HL-60 (cell line): ENCODE data around the gene OIP5.

Experiments
- DNase-seq, 2 experiments: peaks; one replicate each; pipeline ENCODE4 v3.0.0-alpha.2; 2010 to 2020; ENCODE audit warnings: low read depth in 1 of 2, low spot score in 1 of 2
- H3K27ac ChIP-seq: fragments of 250-450 bp; sonication (Bioruptor Pico); replicated peaks from 2 replicates; pipeline ENCODE4 v1.5.1; 2020; ENCODE audit warnings: mild to moderate bottlenecking, moderate library complexity
- H3K27me3 ChIP-seq: fragments of 250-450 bp; sonication (Bioruptor Pico); 2 replicates; pipeline ENCODE4 v1.5.1; 2021; ENCODE audit warnings: mild to moderate bottlenecking, moderate library complexity; ENCODE audit not compliant: insufficient read depth, poor library complexity, severe bottlenecking
- H3K4me3 ChIP-seq: replicated peaks from 2 replicates; pipeline ENCODE4 v1.5.1; 2011; ENCODE audit warnings: mild to moderate bottlenecking, control low read depth, low read length; ENCODE audit not compliant: insufficient read depth
- GABPA ChIP-seq: IDR thresholded peaks from 2 replicates; pipeline ENCODE4 v1.6.1; 2012; ENCODE audit warnings: low read depth
- POLR2AphosphoS5 ChIP-seq: IDR thresholded peaks from 2 replicates; pipeline ENCODE4 v1.6.1; 2012; ENCODE audit warnings: low read depth
- SPI1 ChIP-seq: IDR thresholded peaks from 2 replicates; pipeline ENCODE4 v1.6.1; 2012; ENCODE audit warnings: low read depth, mild to moderate bottlenecking, borderline replicate concordance
- TF ChIP-seq, protein P1 (sequence below): IDR thresholded peaks from 2 replicates; pipeline ENCODE4 v1.6.1; 2012; ENCODE audit warnings: low read depth; ENCODE audit not compliant: insufficient replicate concordance
- TF ChIP-seq, protein P2 (sequence below): IDR thresholded peaks from one replicate; pipeline ENCODE4 v1.5.1; 2011; ENCODE audit warnings: low read length, control low read depth, inconsistent platforms; ENCODE audit not compliant: insufficient read depth

The OIP5 gene

DNA sequence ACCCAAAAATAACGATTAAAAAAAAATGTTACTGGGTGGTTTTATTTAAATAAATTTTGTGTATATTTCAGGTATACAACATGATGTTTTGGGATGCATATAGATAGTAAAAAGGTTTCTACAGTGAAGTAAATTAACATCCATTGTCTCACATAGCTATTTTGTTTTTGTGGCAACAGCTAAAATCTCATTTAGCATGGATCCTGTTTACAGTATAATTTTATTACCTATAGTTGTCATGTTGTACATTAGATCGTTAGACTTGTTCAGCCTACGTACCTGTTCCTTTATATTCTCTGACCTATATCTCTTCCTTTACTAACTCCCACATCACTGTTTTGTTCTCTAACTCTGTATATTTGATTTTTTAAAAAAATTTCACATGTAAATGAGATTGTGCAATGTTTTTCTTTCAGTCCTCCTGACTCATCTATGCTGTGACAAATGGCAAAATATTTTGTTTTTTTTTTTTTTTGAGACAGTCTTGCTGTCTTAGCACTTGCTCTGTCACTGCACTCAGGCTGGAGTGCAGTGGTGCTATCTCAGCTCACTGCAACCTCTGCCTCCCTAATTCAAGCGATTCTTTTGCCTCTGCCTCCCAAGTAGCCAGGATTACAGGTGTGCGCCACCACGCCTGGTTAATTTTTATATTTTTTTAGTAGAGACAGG lies 45.6 kb downstream of the OIP5 start:
- Histone ChIP-seq H3K27me3 (no peaks in the 10 kb centered on the region), H3K27ac (peak overlapping the region; percentile 3; the same call in 1 of the 2 replicates), H3K4me3 (peak overlapping the region; percentile 72)
- no peak for TF ChIP-seq GABPA
- TF ChIP-seq, protein P1, sequence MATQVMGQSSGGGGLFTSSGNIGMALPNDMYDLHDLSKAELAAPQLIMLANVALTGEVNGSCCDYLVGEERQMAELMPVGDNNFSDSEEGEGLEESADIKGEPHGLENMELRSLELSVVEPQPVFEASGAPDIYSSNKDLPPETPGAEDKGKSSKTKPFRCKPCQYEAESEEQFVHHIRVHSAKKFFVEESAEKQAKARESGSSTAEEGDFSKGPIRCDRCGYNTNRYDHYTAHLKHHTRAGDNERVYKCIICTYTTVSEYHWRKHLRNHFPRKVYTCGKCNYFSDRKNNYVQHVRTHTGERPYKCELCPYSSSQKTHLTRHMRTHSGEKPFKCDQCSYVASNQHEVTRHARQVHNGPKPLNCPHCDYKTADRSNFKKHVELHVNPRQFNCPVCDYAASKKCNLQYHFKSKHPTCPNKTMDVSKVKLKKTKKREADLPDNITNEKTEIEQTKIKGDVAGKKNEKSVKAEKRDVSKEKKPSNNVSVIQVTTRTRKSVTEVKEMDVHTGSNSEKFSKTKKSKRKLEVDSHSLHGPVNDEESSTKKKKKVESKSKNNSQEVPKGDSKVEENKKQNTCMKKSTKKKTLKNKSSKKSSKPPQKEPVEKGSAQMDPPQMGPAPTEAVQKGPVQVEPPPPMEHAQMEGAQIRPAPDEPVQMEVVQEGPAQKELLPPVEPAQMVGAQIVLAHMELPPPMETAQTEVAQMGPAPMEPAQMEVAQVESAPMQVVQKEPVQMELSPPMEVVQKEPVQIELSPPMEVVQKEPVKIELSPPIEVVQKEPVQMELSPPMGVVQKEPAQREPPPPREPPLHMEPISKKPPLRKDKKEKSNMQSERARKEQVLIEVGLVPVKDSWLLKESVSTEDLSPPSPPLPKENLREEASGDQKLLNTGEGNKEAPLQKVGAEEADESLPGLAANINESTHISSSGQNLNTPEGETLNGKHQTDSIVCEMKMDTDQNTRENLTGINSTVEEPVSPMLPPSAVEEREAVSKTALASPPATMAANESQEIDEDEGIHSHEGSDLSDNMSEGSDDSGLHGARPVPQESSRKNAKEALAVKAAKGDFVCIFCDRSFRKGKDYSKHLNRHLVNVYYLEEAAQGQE: no peak
- no peak for TF ChIP-seq SPI1
- no peak for TF ChIP-seq POLR2AphosphoS5
- TF ChIP-seq, protein P2, sequence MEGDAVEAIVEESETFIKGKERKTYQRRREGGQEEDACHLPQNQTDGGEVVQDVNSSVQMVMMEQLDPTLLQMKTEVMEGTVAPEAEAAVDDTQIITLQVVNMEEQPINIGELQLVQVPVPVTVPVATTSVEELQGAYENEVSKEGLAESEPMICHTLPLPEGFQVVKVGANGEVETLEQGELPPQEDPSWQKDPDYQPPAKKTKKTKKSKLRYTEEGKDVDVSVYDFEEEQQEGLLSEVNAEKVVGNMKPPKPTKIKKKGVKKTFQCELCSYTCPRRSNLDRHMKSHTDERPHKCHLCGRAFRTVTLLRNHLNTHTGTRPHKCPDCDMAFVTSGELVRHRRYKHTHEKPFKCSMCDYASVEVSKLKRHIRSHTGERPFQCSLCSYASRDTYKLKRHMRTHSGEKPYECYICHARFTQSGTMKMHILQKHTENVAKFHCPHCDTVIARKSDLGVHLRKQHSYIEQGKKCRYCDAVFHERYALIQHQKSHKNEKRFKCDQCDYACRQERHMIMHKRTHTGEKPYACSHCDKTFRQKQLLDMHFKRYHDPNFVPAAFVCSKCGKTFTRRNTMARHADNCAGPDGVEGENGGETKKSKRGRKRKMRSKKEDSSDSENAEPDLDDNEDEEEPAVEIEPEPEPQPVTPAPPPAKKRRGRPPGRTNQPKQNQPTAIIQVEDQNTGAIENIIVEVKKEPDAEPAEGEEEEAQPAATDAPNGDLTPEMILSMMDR: no peak
- peak in 1 of 2 experiments; percentile 65 for DNase-seq

GRCh38 chr15:41285285-41285684 lies 47.1 kb downstream of the OIP5 start:
- no peak for DNase-seq
- peak overlapping the region; percentile 72 for H3K4me3 ChIP-seq
- peak overlapping the region; percentile 95 for H3K27ac ChIP-seq
- no peaks in the 10 kb centered on the region for H3K27me3 ChIP-seq
- no peak for TF ChIP-seq SPI1
- TF ChIP-seq, protein P2: no peak
- TF ChIP-seq, protein P1: no peak
- no peak for TF ChIP-seq POLR2AphosphoS5
- TF ChIP-seq GABPA: no peak

DNA sequence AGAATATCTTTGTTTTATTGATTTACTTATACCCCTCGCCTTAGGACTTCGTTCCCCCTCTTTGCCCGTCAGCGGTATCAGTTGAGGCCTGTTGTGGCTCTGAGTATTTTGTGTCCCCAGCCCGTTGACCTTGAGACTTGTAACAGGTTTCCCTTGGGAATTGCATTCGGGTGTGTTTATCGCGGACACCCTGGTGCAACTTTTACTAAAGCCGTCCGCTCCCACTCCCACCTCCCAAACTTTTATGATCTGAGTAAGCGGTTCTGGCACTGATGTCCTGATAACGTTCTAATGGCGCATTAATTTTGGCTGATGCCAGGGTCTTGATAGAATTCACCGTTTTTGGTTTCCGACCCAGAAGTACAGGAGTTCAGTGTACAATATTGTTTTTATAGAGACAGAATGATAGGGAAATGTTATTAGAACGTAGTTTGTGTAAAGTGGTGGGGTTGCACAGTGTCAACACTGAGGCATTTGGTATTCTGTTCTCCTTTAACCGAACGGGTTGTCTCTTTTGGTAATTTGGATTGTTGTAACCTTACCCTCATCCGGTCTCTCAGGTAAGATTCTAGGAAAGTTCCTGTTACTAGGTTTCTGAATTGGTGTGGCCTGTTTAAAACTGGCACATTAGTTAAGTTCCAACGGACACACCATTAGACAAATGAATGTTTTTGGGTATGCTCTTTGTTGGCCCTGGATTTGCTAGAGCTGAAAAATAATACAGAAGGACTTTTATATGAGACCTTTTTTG lies 47.8 kb downstream of the OIP5 start:
- Histone ChIP-seq H3K4me3 (peak overlapping the region; percentile 72), H3K27ac (peak overlapping the region; percentile 95), H3K27me3 (no peaks in the 10 kb centered on the region)
- no peak for DNase-seq
- TF ChIP-seq, protein P2: no peak
- TF ChIP-seq, protein P1: no peak
- no peak for TF ChIP-seq POLR2AphosphoS5
- no peak for TF ChIP-seq GABPA
- no peak for TF ChIP-seq SPI1
